BE2C (cell line): ENCODE measurements around the gene PDAP1.

Experiments
- DNase-seq: peaks from one replicate; pipeline ENCODE4 v3.0.0-alpha.2; 2020
- H3K27me3 ChIP-seq: fragments of 250-450 bp; sonication (Bioruptor Pico); 2 replicates; pipeline ENCODE4 v1.5.1; 2020; ENCODE audit warnings: mild to moderate bottlenecking
- H3K36me3 ChIP-seq: fragments of 250-450 bp; sonication (Bioruptor Pico); 2 replicates; pipeline ENCODE4 v1.5.1; 2020; ENCODE audit warnings: mild to moderate bottlenecking
- H3K4me1 ChIP-seq: fragments of 250-450 bp; sonication (Bioruptor Pico); 2 replicates; pipeline ENCODE4 v1.5.1; 2020
- H3K4me3 ChIP-seq: 2 replicates; pipeline ENCODE4 v1.5.1; 2011; ENCODE audit warnings: low read depth, low read length
- H3K9me3 ChIP-seq: fragments of 250-450 bp; sonication (Bioruptor Pico); 2 replicates; pipeline ENCODE4 v1.5.1; 2020
- CTCF ChIP-seq: IDR thresholded peaks from 2 replicates; pipeline ENCODE4 v1.5.1; 2012; ENCODE audit warnings: mild to moderate bottlenecking, low read depth, low read length

PDAP1 gene

GRCh38 chr7:99384523-99384922 is 23.9 kb downstream of the PDAP1 start:
- TF ChIP-seq CTCF: no peak
- Histone ChIP-seq H3K9me3 (no peaks in the 10 kb centered on the region), H3K4me3 (no peak overlapping the region), H3K36me3 (no peaks in the 10 kb centered on the region; the same call in 1 of the 2 replicates), H3K4me1 (peaks cover 10% of the 10 kb centered on the region), H3K27me3 (no peaks in the 10 kb centered on the region)
- DNase-seq: no peak

- no peak for DNase-seq
- no peaks in the 10 kb centered on the region for H3K9me3 ChIP-seq
- H3K4me1 ChIP-seq: peaks cover 10% of the 10 kb centered on the region
- no peak overlapping the region for H3K4me3 ChIP-seq
- H3K27me3 ChIP-seq: no peaks in the 10 kb centered on the region
- H3K36me3 ChIP-seq: no peaks in the 10 kb centered on the region; the same call in 1 of the 2 replicates
- TF ChIP-seq CTCF: no peak
These were observed 24.5 kb downstream of the PDAP1 start for GRCh38 chr7:99383791-99384370.

GRCh38 chr7:99383203-99383602 is 25.2 kb downstream of the PDAP1 start:
- no peak for TF ChIP-seq CTCF
- no peak for DNase-seq
- Histone ChIP-seq H3K9me3 (no peaks in the 10 kb centered on the region), H3K4me1 (peaks cover 10% of the 10 kb centered on the region), H3K27me3 (no peaks in the 10 kb centered on the region), H3K36me3 (no peaks in the 10 kb centered on the region; the same call in 1 of the 2 replicates), H3K4me3 (no peak overlapping the region)

- H3K4me1 ChIP-seq: peaks cover 10% of the 10 kb centered on the region
- no peak for DNase-seq
- H3K27me3 ChIP-seq: no peaks in the 10 kb centered on the region
- H3K36me3 ChIP-seq: no peaks in the 10 kb centered on the region; the same call in 1 of the 2 replicates
- no peak for TF ChIP-seq CTCF
- no peaks in the 10 kb centered on the region for H3K9me3 ChIP-seq
- no peak overlapping the region for H3K4me3 ChIP-seq
These were observed 26.7 kb downstream of the PDAP1 start for GRCh38 chr7:99381664-99382075.

GRCh38 chr7:99380823-99381663 is 27.4 kb downstream of the PDAP1 start:
- H3K27me3 ChIP-seq: no peaks in the 10 kb centered on the region
- no peaks in the 10 kb centered on the region for H3K9me3 ChIP-seq
- H3K4me3 ChIP-seq: no peak overlapping the region
- no peaks in the 10 kb centered on the region for H3K36me3 ChIP-seq
- TF ChIP-seq CTCF: no peak
- DNase-seq: no peak
- peaks cover 10% of the 10 kb centered on the region for H3K4me1 ChIP-seq
